Endothelial cell of hepatic sinusoid (primary cell): ENCODE data around the gene ADNP2.

ENCODE experiments used
- in situ Hi-C: cut with HindIII; loops from 2 replicates; pipeline ENCODE4 v1.10.0; 2017; ENCODE audit warnings: low sequenced_read_pairs

The ADNP2 gene

GRCh38 chr18:80188643-80189530 is 79.8 kb downstream of the ADNP2 start:
- in situ Hi-C loops = no loop called here

- in situ Hi-C loops = no loop called here
These were observed 80.4 kb downstream of the ADNP2 start for GRCh38 chr18:80189531-80189865.
